ENCODE results near the gene CASZ1.

Gene CASZ1

DNA sequence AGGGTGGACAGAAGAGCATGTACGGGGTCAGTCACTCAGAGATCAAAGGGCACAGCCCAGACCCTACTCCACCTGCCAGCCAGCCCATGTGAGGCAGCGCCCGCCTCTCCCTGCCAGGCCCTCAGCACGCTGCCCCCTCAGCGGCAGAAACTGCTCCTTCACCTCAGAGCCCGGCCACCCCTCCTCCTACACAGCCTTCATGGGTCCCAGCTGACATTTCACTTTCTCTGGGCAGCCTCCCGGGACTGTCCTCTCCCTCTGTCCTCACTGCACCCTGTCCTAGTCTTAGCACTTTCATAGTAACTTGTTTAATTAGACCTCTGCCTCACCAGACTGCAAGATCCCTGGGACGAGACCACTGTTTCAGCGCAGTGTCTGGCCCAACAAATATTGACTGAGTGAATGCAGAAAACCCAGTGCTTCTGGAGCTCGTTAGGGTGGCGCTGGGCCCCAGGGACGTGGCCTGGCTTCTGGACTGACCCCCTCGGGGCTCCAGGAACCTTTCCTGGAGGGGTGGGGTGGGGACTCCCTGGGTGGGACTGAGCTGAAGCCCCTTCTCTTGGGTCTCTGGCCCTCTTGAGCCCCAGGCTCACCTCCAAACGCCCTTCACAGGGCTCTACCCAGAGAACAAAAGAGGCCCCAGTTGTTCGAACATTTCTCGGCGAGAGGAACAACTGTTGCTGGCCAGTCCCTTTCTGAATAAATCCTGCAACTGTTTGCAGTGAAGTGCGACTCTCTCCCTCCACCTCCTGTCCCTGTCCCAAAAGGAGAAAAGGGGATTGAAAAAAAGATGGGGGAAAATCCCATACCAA is 114.9 kb downstream of the CASZ1 start:
- H3K27me3 ChIP-seq (replicated peaks; ENCODE audit: control insufficient read depth, insufficient read depth, low read length, poor library complexity, severe bottlenecking), result no peaks in the 10 kb centered on the region
- no peaks in the 10 kb centered on the region for H3K4me1 ChIP-seq (ENCODE audit: control insufficient read depth, insufficient read depth, low read length, poor library complexity, severe bottlenecking)
- no peak overlapping the region for H3K27ac ChIP-seq (ENCODE audit: insufficient read depth, low read length, poor library complexity, severe bottlenecking)
- no peaks in the 10 kb centered on the region for H3K9me3 ChIP-seq (ENCODE audit: control insufficient read depth, low read length)
- H3K36me3 ChIP-seq (ENCODE audit: control insufficient read depth, insufficient read depth, low read length), result no peaks in the 10 kb centered on the region
- no peak for DNase-seq
- no peak overlapping the region for H3K4me3 ChIP-seq (ENCODE audit: insufficient read depth, low read depth, low read length, poor library complexity, severe bottlenecking)

DNA sequence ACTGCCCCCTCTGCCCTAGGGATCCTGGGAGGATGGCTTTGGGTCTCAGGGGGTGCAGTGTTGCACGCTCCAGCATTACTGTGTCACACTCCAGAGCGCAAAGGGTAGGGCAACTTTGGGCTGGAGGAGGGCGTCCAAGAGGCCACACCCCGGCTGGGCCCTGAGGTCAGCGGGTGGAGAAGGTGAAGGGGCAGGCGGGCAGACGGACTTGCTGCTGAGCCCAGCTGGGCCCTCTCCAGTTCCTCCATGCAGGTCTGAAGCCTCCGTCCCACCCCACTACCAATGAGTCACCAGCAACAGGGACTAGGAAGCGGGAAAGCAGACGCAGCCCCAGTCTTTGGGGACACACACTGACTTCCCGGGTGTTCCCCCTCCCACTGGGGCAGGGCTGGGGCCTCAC is 116.0 kb downstream of the CASZ1 start:
- Histone ChIP-seq H3K27me3 (replicated peaks; ENCODE audit: control insufficient read depth, insufficient read depth, low read length, poor library complexity, severe bottlenecking) (no peaks in the 10 kb centered on the region), H3K4me3 (ENCODE audit: insufficient read depth, low read depth, low read length, poor library complexity, severe bottlenecking) (no peak overlapping the region), H3K27ac (ENCODE audit: insufficient read depth, low read length, poor library complexity, severe bottlenecking) (no peak overlapping the region), H3K36me3 (ENCODE audit: control insufficient read depth, insufficient read depth, low read length) (no peaks in the 10 kb centered on the region), H3K4me1 (ENCODE audit: control insufficient read depth, insufficient read depth, low read length, poor library complexity, severe bottlenecking) (no peaks in the 10 kb centered on the region), H3K9me3 (ENCODE audit: control insufficient read depth, low read length) (no peaks in the 10 kb centered on the region)
- DNase-seq, result no peak

- Histone ChIP-seq H3K27ac (ENCODE audit: insufficient read depth, low read length, poor library complexity, severe bottlenecking) (no peak overlapping the region), H3K4me1 (ENCODE audit: control insufficient read depth, insufficient read depth, low read length, poor library complexity, severe bottlenecking) (no peaks in the 10 kb centered on the region), H3K27me3 (replicated peaks; ENCODE audit: control insufficient read depth, insufficient read depth, low read length, poor library complexity, severe bottlenecking) (no peaks in the 10 kb centered on the region)
Measured at GRCh38 chr1:10679496-10680220, 116.8 kb downstream of the CASZ1 start.

DNA sequence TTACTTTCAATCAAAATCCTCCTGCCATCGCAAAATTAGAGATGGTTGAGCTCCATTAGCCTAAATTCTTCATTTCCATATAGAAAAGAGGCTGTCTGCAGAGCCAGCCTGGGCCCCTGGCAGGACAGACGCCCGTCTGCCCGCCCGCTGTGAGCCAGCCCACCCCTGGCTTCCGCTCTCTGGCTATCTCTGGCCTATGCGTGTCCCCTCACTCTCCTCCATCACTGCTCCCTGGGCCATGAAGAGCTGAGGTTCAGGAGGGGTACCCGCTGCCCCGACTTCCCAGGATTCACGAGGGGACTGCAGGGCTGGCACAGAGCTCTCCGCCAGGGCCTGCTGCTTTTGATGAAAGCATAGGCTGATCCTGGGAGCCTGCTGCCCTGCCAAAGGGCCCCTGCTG is 117.6 kb downstream of the CASZ1 start:
- no peak for DNase-seq
- Histone ChIP-seq H3K36me3 (ENCODE audit: control insufficient read depth, insufficient read depth, low read length) (no peaks in the 10 kb centered on the region), H3K27me3 (replicated peaks; ENCODE audit: control insufficient read depth, insufficient read depth, low read length, poor library complexity, severe bottlenecking) (no peaks in the 10 kb centered on the region)

More at GRCh38 chr1:10679496-10680220, 116.8 kb downstream of the CASZ1 start:
- Histone ChIP-seq H3K36me3 (ENCODE audit: control insufficient read depth, insufficient read depth, low read length) (no peaks in the 10 kb centered on the region), H3K4me3 (ENCODE audit: insufficient read depth, low read depth, low read length, poor library complexity, severe bottlenecking) (no peak overlapping the region), H3K9me3 (ENCODE audit: control insufficient read depth, low read length) (no peaks in the 10 kb centered on the region)
- no peak for DNase-seq

DNA sequence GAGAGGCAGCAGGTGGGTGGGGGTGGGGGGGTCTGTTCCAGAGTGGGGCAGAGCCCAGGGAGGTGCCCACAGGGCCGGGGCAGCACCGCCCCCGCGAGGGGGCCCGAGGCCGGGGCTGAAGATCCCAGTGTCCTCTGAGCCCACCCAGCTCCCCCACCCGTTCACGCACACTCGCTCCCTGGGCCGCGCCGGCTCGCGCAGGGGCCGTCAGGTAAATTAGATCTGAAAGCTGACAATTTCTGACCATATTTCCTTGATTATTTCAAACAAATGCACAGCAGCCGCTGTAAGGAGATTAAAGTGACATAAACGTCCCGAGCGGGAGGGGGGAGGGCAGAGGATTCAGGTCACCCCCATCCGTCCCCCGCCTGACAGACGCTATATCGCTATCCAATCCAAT is 118.0 kb downstream of the CASZ1 start:
- H3K27ac ChIP-seq (ENCODE audit: insufficient read depth, low read length, poor library complexity, severe bottlenecking), result no peak overlapping the region
- H3K27me3 ChIP-seq (replicated peaks; ENCODE audit: control insufficient read depth, insufficient read depth, low read length, poor library complexity, severe bottlenecking), result no peaks in the 10 kb centered on the region
- no peak overlapping the region for H3K4me3 ChIP-seq (ENCODE audit: insufficient read depth, low read depth, low read length, poor library complexity, severe bottlenecking)
- H3K4me1 ChIP-seq (ENCODE audit: control insufficient read depth, insufficient read depth, low read length, poor library complexity, severe bottlenecking), result no peaks in the 10 kb centered on the region
- H3K9me3 ChIP-seq (ENCODE audit: control insufficient read depth, low read length), result no peaks in the 10 kb centered on the region
- no peak for DNase-seq
- no peaks in the 10 kb centered on the region for H3K36me3 ChIP-seq (ENCODE audit: control insufficient read depth, insufficient read depth, low read length)

More for the DNA sequence above, 117.6 kb downstream of the CASZ1 start:
- Histone ChIP-seq H3K4me1 (ENCODE audit: control insufficient read depth, insufficient read depth, low read length, poor library complexity, severe bottlenecking) (no peaks in the 10 kb centered on the region), H3K9me3 (ENCODE audit: control insufficient read depth, low read length) (no peaks in the 10 kb centered on the region), H3K27ac (ENCODE audit: insufficient read depth, low read length, poor library complexity, severe bottlenecking) (no peak overlapping the region), H3K4me3 (ENCODE audit: insufficient read depth, low read depth, low read length, poor library complexity, severe bottlenecking) (no peak overlapping the region)

GRCh38 chr1:10677491-10678391 is 118.7 kb downstream of the CASZ1 start:
- Histone ChIP-seq H3K27me3 (replicated peaks; ENCODE audit: control insufficient read depth, insufficient read depth, low read length, poor library complexity, severe bottlenecking) (no peaks in the 10 kb centered on the region), H3K36me3 (ENCODE audit: control insufficient read depth, insufficient read depth, low read length) (no peaks in the 10 kb centered on the region), H3K4me3 (ENCODE audit: insufficient read depth, low read depth, low read length, poor library complexity, severe bottlenecking) (no peak overlapping the region), H3K27ac (ENCODE audit: insufficient read depth, low read length, poor library complexity, severe bottlenecking) (no peak overlapping the region), H3K4me1 (ENCODE audit: control insufficient read depth, insufficient read depth, low read length, poor library complexity, severe bottlenecking) (no peaks in the 10 kb centered on the region), H3K9me3 (ENCODE audit: control insufficient read depth, low read length) (no peaks in the 10 kb centered on the region)
- DNase-seq, result no peak

- no peaks in the 10 kb centered on the region for H3K4me1 ChIP-seq (ENCODE audit: control insufficient read depth, insufficient read depth, low read length, poor library complexity, severe bottlenecking)
Measured at GRCh38 chr1:10676963-10677362, 119.5 kb downstream of the CASZ1 start.

DNA sequence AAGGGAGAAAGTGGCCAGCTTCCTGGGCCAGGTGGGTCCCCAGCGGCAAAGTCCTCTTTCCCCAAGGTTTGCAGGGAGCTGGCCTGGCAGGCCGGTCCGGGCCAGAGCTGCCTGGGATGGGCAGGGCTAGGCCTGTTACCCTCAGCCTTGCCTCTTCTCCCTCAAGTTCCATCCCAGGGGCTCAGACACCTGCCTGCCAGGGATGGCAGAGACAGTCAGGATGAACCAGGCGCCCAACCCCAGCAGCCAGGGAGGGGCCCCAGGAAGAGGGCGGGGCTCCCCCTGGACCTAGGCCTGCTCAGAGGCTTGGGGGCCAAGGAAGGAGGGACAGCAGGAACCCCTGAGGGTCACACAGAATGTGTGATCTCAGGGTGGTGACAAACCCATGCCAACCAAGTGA is 120.6 kb downstream of the CASZ1 start:
- no peak for DNase-seq
- no peak overlapping the region for H3K27ac ChIP-seq (ENCODE audit: insufficient read depth, low read length, poor library complexity, severe bottlenecking)
- no peaks in the 10 kb centered on the region for H3K4me1 ChIP-seq (ENCODE audit: control insufficient read depth, insufficient read depth, low read length, poor library complexity, severe bottlenecking)
- no peaks in the 10 kb centered on the region for H3K36me3 ChIP-seq (ENCODE audit: control insufficient read depth, insufficient read depth, low read length)
- H3K4me3 ChIP-seq (ENCODE audit: insufficient read depth, low read depth, low read length, poor library complexity, severe bottlenecking), result no peak overlapping the region
- H3K9me3 ChIP-seq (ENCODE audit: control insufficient read depth, low read length), result no peaks in the 10 kb centered on the region
- H3K27me3 ChIP-seq (replicated peaks; ENCODE audit: control insufficient read depth, insufficient read depth, low read length, poor library complexity, severe bottlenecking), result no peaks in the 10 kb centered on the region

More at GRCh38 chr1:10676963-10677362, 119.5 kb downstream of the CASZ1 start:
- H3K27ac ChIP-seq (ENCODE audit: insufficient read depth, low read length, poor library complexity, severe bottlenecking), result no peak overlapping the region
- no peak overlapping the region for H3K4me3 ChIP-seq (ENCODE audit: insufficient read depth, low read depth, low read length, poor library complexity, severe bottlenecking)
- no peaks in the 10 kb centered on the region for H3K9me3 ChIP-seq (ENCODE audit: control insufficient read depth, low read length)
- H3K36me3 ChIP-seq (ENCODE audit: control insufficient read depth, insufficient read depth, low read length), result no peaks in the 10 kb centered on the region
- no peaks in the 10 kb centered on the region for H3K27me3 ChIP-seq (replicated peaks; ENCODE audit: control insufficient read depth, insufficient read depth, low read length, poor library complexity, severe bottlenecking)
- DNase-seq, result no peak

DNA sequence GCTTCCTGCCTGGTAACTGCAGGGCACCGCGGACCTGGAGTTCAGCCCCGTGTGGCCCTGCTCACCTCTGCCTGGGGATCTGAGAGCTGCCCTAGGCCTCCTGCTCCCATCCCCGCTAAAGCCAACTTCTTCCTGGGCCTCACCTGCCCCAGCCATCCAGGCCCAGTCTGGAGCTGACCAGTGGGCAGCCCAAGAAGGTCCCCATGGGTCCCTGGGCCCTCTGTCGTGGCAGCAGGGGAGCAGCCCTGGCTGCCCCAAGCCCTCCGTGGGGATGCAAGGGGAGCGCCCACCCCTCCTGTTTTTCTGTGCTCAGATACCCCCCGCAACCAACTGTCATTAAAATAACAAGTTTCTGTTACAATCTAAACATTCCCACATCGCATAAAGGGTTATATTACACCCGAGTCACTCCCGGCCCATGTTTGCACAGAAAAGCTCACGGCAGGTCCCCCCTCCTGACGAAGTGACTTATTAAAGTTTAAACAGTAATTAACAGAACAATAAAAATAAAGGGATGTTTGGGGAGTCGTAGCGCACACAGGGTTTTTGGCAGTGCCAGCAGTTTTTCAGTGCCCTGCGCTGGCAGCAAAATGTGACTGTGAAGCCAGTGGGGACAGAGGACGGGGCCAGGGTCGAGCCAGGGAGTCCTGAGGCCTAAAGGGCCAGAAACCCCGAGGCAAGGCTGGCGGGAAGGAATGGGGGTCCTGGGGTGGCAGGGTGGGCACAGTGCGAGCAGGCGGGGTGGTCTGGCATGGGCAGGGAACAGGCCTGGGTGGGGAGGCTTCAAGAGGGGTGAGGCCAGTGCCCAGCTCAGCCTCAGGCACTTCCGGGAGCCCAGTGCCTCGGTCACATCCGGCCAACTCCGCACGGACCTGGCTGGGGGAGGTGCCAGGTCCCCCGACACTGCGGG is 121.5 kb downstream of the CASZ1 start:
- Histone ChIP-seq H3K4me1 (ENCODE audit: control insufficient read depth, insufficient read depth, low read length, poor library complexity, severe bottlenecking) (no peaks in the 10 kb centered on the region), H3K27ac (ENCODE audit: insufficient read depth, low read length, poor library complexity, severe bottlenecking) (no peak overlapping the region), H3K27me3 (replicated peaks; ENCODE audit: control insufficient read depth, insufficient read depth, low read length, poor library complexity, severe bottlenecking) (no peaks in the 10 kb centered on the region), H3K36me3 (ENCODE audit: control insufficient read depth, insufficient read depth, low read length) (no peaks in the 10 kb centered on the region), H3K4me3 (ENCODE audit: insufficient read depth, low read depth, low read length, poor library complexity, severe bottlenecking) (no peak overlapping the region), H3K9me3 (ENCODE audit: control insufficient read depth, low read length) (no peaks in the 10 kb centered on the region)
- no peak for DNase-seq

Data from effector memory CD4-positive, alpha-beta T cell (primary cell).